Measurements from ENCODE around the gene UBXN7. TPM values are rescaled to one million over a fixed set of nuclear protein-coding genes. Genes with fewer than 3 reads are reported as not detected.

UBXN7 gene
- total and polyA plus RNA-seq, 2 experiments from 2014 or later: 13.9 to 40.2 TPM

- H3K27me3 ChIP-seq (replicated peaks; ENCODE audit: insufficient read depth): no peaks in the 10 kb centered on the region
- H4K20me1 ChIP-seq (ENCODE audit: insufficient read depth): peaks cover 6% of the 10 kb centered on the region; the same call in 1 of the 2 replicates
- peaks cover 21% of the 10 kb centered on the region for H3K4me1 ChIP-seq (ENCODE audit: insufficient read depth)
- H3K4me3 ChIP-seq: no peak overlapping the region
- H3K36me3 ChIP-seq (ENCODE audit: low read depth): 0 out of 2 replicates have a peak, but pooled peaks cover 12% of the 10 kb centered on the region
- H3K9me3 ChIP-seq (ENCODE audit: low read depth): no peaks in the 10 kb centered on the region
- no peak overlapping the region for H3K27ac ChIP-seq
- no peak overlapping the region for H3K9ac ChIP-seq
- no peak overlapping the region for H3K4me2 ChIP-seq (ENCODE audit: unreplicated experiment)
- in situ Hi-C loops (cut with MboI): no loop called here
- H3K9me2 ChIP-seq (ENCODE audit: insufficient read depth): no peaks in the 10 kb centered on the region
- H3F3A ChIP-seq (ENCODE audit: insufficient read depth): peaks cover 47% of the 10 kb centered on the region
- peaks cover 99% of the 10 kb centered on the region for H3K79me2 ChIP-seq (ENCODE audit: insufficient read depth)
- TF ChIP-seq EZH2phosphoT487 (IDR thresholded peaks at IDR 0.05; ENCODE audit: insufficient read depth, low read depth): no peak
- no peak for TF ChIP-seq EZH2 (IDR thresholded peaks at IDR 0.05; ENCODE audit: insufficient read depth, poor library complexity, severe bottlenecking)
- H2AFZ ChIP-seq: no peak overlapping the region
- WGBS, 2 experiments (ENCODE audit: low coverage in 1 of 2, low lambda C conversion rate in 2 of 2, missing lambda C conversion rate in 2 of 2): 93 to 100% methylated on average over 1 of the region's 1 CpG
- DNase-seq: no peak
Observed at GRCh38 chr3:196409409-196409808, 22.8 kb downstream of the UBXN7 start.

DNA sequence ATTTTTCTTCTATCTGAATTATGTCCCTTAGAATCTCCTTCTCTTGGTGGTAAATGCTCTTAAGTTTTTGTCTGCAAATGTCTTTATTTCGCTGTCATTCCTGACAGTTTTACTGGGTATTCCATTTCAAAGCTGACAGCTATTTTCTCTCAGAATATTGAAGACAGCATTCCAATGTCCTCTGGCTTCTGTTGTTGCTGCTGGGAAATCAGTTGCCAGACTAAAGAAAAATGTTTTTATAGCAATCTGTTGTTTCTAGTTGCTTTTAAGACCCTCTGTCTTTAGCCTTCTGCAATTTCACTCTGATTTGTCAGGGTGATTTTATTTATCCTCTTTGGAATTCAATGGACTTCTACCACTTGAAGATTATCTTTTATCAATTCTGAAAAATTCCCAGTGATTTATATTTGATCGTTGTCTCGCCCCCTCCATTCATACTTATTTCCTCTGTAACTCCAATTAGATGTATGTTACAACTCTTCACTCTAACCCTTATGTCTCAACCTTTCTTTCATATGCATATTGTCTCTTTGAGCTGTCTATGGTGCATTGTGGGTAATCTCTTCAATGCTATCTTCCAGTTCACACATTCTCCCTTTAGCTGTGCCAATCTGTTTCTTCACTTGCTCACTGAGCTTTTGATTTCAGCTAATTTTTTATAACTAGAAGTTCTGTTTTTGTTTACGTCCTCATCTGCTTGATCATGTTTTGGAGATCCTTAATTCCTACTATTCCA is 23.5 kb downstream of the UBXN7 start:
- DNase-seq: no peak
- no peak overlapping the region for H3K9ac ChIP-seq
- TF ChIP-seq EZH2phosphoT487 (IDR thresholded peaks at IDR 0.05; ENCODE audit: insufficient read depth, low read depth) (no peak), EZH2 (IDR thresholded peaks at IDR 0.05; ENCODE audit: insufficient read depth, poor library complexity, severe bottlenecking) (no peak)
- H3K4me1 ChIP-seq (ENCODE audit: insufficient read depth): peaks cover 17% of the 10 kb centered on the region
- H3K27ac ChIP-seq: no peak overlapping the region
- H3K79me2 ChIP-seq (ENCODE audit: insufficient read depth): peaks cover 99% of the 10 kb centered on the region
- no peaks in the 10 kb centered on the region for H3K9me3 ChIP-seq (ENCODE audit: low read depth)
- 0 out of 2 replicates have a peak, but pooled peaks cover 12% of the 10 kb centered on the region for H3K36me3 ChIP-seq (ENCODE audit: low read depth)
- H3K27me3 ChIP-seq (replicated peaks; ENCODE audit: insufficient read depth): no peaks in the 10 kb centered on the region
- H3F3A ChIP-seq (ENCODE audit: insufficient read depth): peaks cover 40% of the 10 kb centered on the region
- H3K9me2 ChIP-seq (ENCODE audit: insufficient read depth): no peaks in the 10 kb centered on the region
- H2AFZ ChIP-seq: no peak overlapping the region
- no peak overlapping the region for H3K4me2 ChIP-seq (ENCODE audit: unreplicated experiment)
- in situ Hi-C loops (cut with MboI): no loop called here
- H4K20me1 ChIP-seq (ENCODE audit: insufficient read depth): peaks cover 1% of the 10 kb centered on the region; the same call in 1 of the 2 replicates
- 96 to 98% methylated on average over 4 of the region's 4 CpGs for WGBS, 2 experiments (ENCODE audit: low coverage in 1 of 2, low lambda C conversion rate in 2 of 2, missing lambda C conversion rate in 2 of 2)
- no peak overlapping the region for H3K4me3 ChIP-seq

GRCh38 chr3:196406811-196407470 is 25.3 kb downstream of the UBXN7 start:
- H3K4me3 ChIP-seq: 0 out of 2 replicates have a peak overlapping the region, but pooled peaks have one; percentile 26
- 56 to 60% methylated on average over 8 of the region's 8 CpGs for WGBS, 2 experiments (ENCODE audit: low coverage in 1 of 2, low lambda C conversion rate in 2 of 2, missing lambda C conversion rate in 2 of 2)
- H3K9me2 ChIP-seq (ENCODE audit: insufficient read depth): no peaks in the 10 kb centered on the region
- peaks cover 17% of the 10 kb centered on the region for H3K4me1 ChIP-seq (ENCODE audit: insufficient read depth)
- 0 out of 2 replicates have a peak, but pooled peaks cover 12% of the 10 kb centered on the region for H3K36me3 ChIP-seq (ENCODE audit: low read depth)
- H3K9ac ChIP-seq: no peak overlapping the region
- in situ Hi-C loops (cut with MboI): no loop called here
- TF ChIP-seq EZH2phosphoT487 (IDR thresholded peaks at IDR 0.05; ENCODE audit: insufficient read depth, low read depth): no peak
- no peak for TF ChIP-seq EZH2 (IDR thresholded peaks at IDR 0.05; ENCODE audit: insufficient read depth, poor library complexity, severe bottlenecking)
- H3K79me2 ChIP-seq (ENCODE audit: insufficient read depth): peaks cover 99% of the 10 kb centered on the region
- no peak overlapping the region for H2AFZ ChIP-seq
- H3K4me2 ChIP-seq (ENCODE audit: unreplicated experiment): peak overlapping the region; percentile 45
- H3F3A ChIP-seq (ENCODE audit: insufficient read depth): peaks cover 37% of the 10 kb centered on the region
- no peaks in the 10 kb centered on the region for H3K9me3 ChIP-seq (ENCODE audit: low read depth)
- H3K27ac ChIP-seq: peak overlapping the region; percentile 38
- H3K27me3 ChIP-seq (replicated peaks; ENCODE audit: insufficient read depth): no peaks in the 10 kb centered on the region
- DNase-seq: peak; percentile 70
- no peaks in the 10 kb centered on the region; the same call in 1 of the 2 replicates for H4K20me1 ChIP-seq (ENCODE audit: insufficient read depth)

DNA sequence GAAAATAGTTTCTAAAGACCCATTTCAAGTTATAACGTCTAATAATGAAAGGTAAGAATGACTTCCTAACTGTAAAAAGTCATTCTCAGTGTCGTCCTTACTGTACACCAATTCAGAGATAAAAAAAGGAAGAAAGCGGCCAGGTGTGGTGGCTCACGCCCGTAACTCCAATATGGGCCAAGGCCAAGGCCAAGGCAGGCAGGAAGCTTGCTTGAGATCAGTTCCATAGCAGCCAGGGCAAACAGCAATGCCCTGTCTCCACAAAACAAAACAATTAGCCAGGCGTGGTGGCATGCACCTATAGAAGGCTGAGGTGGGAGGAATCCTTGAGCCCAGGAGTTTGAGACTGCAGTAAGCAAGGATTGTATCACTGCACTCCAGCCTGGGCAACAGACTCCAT is 31.9 kb downstream of the UBXN7 start:
- in situ Hi-C loops (cut with MboI): no loop called here
- no peak for TF ChIP-seq EZH2 (IDR thresholded peaks at IDR 0.05; ENCODE audit: insufficient read depth, poor library complexity, severe bottlenecking)
- no peak for TF ChIP-seq EZH2phosphoT487 (IDR thresholded peaks at IDR 0.05; ENCODE audit: insufficient read depth, low read depth)
- Histone ChIP-seq H3K4me2 (ENCODE audit: unreplicated experiment) (no peak overlapping the region), H3K9ac (no peak overlapping the region), H3K36me3 (ENCODE audit: low read depth) (peaks cover 21% of the 10 kb centered on the region; the same call in 1 of the 2 replicates), H4K20me1 (ENCODE audit: insufficient read depth) (no peaks in the 10 kb centered on the region), H3K9me3 (ENCODE audit: low read depth) (no peaks in the 10 kb centered on the region), H3K27ac (no peak overlapping the region), H3K4me1 (ENCODE audit: insufficient read depth) (peaks cover 8% of the 10 kb centered on the region), H3K27me3 (replicated peaks; ENCODE audit: insufficient read depth) (no peaks in the 10 kb centered on the region), H3K9me2 (ENCODE audit: insufficient read depth) (no peaks in the 10 kb centered on the region), H3F3A (ENCODE audit: insufficient read depth) (0 out of 2 replicates have a peak, but pooled peaks cover under 1% of the 10 kb centered on the region), H3K79me2 (ENCODE audit: insufficient read depth) (peaks cover 76% of the 10 kb centered on the region), H3K4me3 (no peak overlapping the region), H2AFZ (no peak overlapping the region)
- WGBS, 2 experiments (ENCODE audit: low coverage in 1 of 2, low lambda C conversion rate in 2 of 2, missing lambda C conversion rate in 2 of 2): 96 to 97% methylated on average over 6 of the region's 6 CpGs
- no peak for DNase-seq

All from GM23248 (cell line).